Dermis microvascular lymphatic vessel endothelial cell (primary cell): ENCODE measurements around the gene NCOR1. TPM values are rescaled to one million over a fixed set of nuclear protein-coding genes. Genes with fewer than 3 reads are reported as not detected.

Experiments
- DNase-seq, 2 donors: peaks; one replicate each; pipeline versions ENCODE4 v3.0.0 to v3.0.0-alpha.2; 2010; ENCODE audit warnings: low read depth in 2 of 2
- total RNA-seq: library from RNA; depleted of rRNA; stranded (reverse); fragments of >200 nt; gene quantifications from 2 replicates; pipeline ENCODE4 v1.2.1, GENCODE V29; 2014

The NCOR1 gene
- total RNA-seq, 1 donor from 2014 or later = 67.4 TPM

GRCh38 chr17:15981208-15981607 lies 234.1 kb downstream of the NCOR1 start:
- no peak for DNase-seq

Other genes starting within 250 kb of the NCOR1 start
- 14.9 and 32.6 TPM in 2 replicates for gene ZSWIM7, start 215.8 kb downstream of the NCOR1 start, total RNA-seq
- gene TTC19, start 215.7 kb downstream of the NCOR1 start, total RNA-seq = 35.9 and 53.5 TPM in 2 replicates
- gene PIGL, start 1.7 kb upstream of the NCOR1 start, total RNA-seq = 8.9 and 11.8 TPM in 2 replicates
- 8.9 and 16.9 TPM in 2 replicates for gene CENPV, start 137.9 kb upstream of the NCOR1 start, total RNA-seq
- 1,808 and 2,481 TPM in 2 replicates for gene UBB, start 165.6 kb upstream of the NCOR1 start, total RNA-seq
- 23.2 and 36.8 TPM in 2 replicates for gene TRPV2, start 200.0 kb upstream of the NCOR1 start, total RNA-seq